ENCODE results near the gene WDFY2. TPM values are rescaled to one million over a fixed set of nuclear protein-coding genes. Genes with fewer than 3 reads are reported as not detected.
A peak's percentile ranks its signal among the peaks of the same experiment; 100 is the strongest.

Gene WDFY2
- total RNA-seq, 1 experiment from 2014 or later, result 14.1 TPM

- ChIA-PET POLR2A (ENCODE audit: unreplicated experiment) (no interaction called here), CTCF (no interaction called here)
- H3K9me3 ChIP-seq (ENCODE audit: insufficient read depth, low read depth), result no peaks in the 10 kb centered on the region; the same call in 1 of the 2 replicates
- no peaks in the 10 kb centered on the region; the same call in 1 of the 2 replicates for H3K79me2 ChIP-seq (ENCODE audit: low read depth)
- H3K9me2 ChIP-seq (ENCODE audit: insufficient read depth), result no peaks in the 10 kb centered on the region
- no TSS peak for BruUV-seq (replicated peaks)
- no peaks in the 10 kb centered on the region for H3K27me3 ChIP-seq (ENCODE audit: insufficient read depth, low read depth)
- H2AFZ ChIP-seq, result no peak overlapping the region
- H3K4me1 ChIP-seq (replicated peaks; ENCODE audit: insufficient read depth), result no peaks in the 10 kb centered on the region
- no peak for TF ChIP-seq CTCF (conservative IDR thresholded peaks at IDR 0.05)
- TF ChIP-seq EZH2 (IDR thresholded peaks at IDR 0.05; ENCODE audit: low read depth), result no peak
- H3K4me2 ChIP-seq, result no peak overlapping the region
- H3K36me3 ChIP-seq (ENCODE audit: low read depth), result no peaks in the 10 kb centered on the region
- no peak overlapping the region for H3K4me3 ChIP-seq
- H4K20me1 ChIP-seq (ENCODE audit: insufficient read depth), result 0 out of 2 replicates have a peak, but pooled peaks cover 3% of the 10 kb centered on the region
- no peak for DNase-seq
- no peak overlapping the region for H3K27ac ChIP-seq
- intact Hi-C loops (cut with micrococcal nuclease; ENCODE audit: unreplicated experiment), result no loop called here
- no peaks in the 10 kb centered on the region for H3F3A ChIP-seq (ENCODE audit: insufficient read depth, low read depth)
These were observed 120.4 kb downstream of the WDFY2 start for GRCh38 chr13:51704399-51705313.

- POLR2A ChIA-PET (ENCODE audit: unreplicated experiment), result no interaction called here
- Histone ChIP-seq H3K9me3 (ENCODE audit: insufficient read depth, low read depth) (no peaks in the 10 kb centered on the region; the same call in 1 of the 2 replicates), H3K4me2 (no peak overlapping the region), H3K4me3 (no peak overlapping the region), H3K36me3 (ENCODE audit: low read depth) (no peaks in the 10 kb centered on the region), H3F3A (ENCODE audit: insufficient read depth, low read depth) (no peaks in the 10 kb centered on the region), H3K79me2 (ENCODE audit: low read depth) (no peaks in the 10 kb centered on the region), H3K9me2 (ENCODE audit: insufficient read depth) (no peaks in the 10 kb centered on the region), H4K20me1 (ENCODE audit: insufficient read depth) (0 out of 2 replicates have a peak, but pooled peaks cover 3% of the 10 kb centered on the region), H3K27me3 (ENCODE audit: insufficient read depth, low read depth) (no peaks in the 10 kb centered on the region), H2AFZ (no peak overlapping the region), H3K27ac (no peak overlapping the region), H3K4me1 (replicated peaks; ENCODE audit: insufficient read depth) (no peaks in the 10 kb centered on the region)
- BruUV-seq (replicated peaks), result no TSS peak
- TF ChIP-seq EZH2 (IDR thresholded peaks at IDR 0.05; ENCODE audit: low read depth) (no peak), CTCF (conservative IDR thresholded peaks at IDR 0.05) (no peak)
- intact Hi-C loops (cut with micrococcal nuclease; ENCODE audit: unreplicated experiment), result no loop called here
- no peak for DNase-seq
- CTCF ChIA-PET, result no interaction called here
These were observed 123.2 kb downstream of the WDFY2 start for GRCh38 chr13:51707461-51707860.

GRCh38 chr13:51713807-51714206, 129.5 kb downstream of the WDFY2 start:
- H2AFZ ChIP-seq, result no peak overlapping the region
- peaks cover 28% of the 10 kb centered on the region for H3K4me1 ChIP-seq (replicated peaks; ENCODE audit: insufficient read depth)
- BruUV-seq (replicated peaks), result no TSS peak
- H3K27me3 ChIP-seq (ENCODE audit: insufficient read depth, low read depth), result no peaks in the 10 kb centered on the region
- DNase-seq, result no peak
- H3K9me2 ChIP-seq (ENCODE audit: insufficient read depth), result no peaks in the 10 kb centered on the region
- peak overlapping the region; percentile 73; the same call in 1 of the 2 replicates for H3K4me2 ChIP-seq
- H3K27ac ChIP-seq, result peak overlapping the region; percentile 98
- TF ChIP-seq EZH2 (IDR thresholded peaks at IDR 0.05; ENCODE audit: low read depth) (no peak), CTCF (conservative IDR thresholded peaks at IDR 0.05) (no peak)
- H4K20me1 ChIP-seq (ENCODE audit: insufficient read depth), result 0 out of 2 replicates have a peak, but pooled peaks cover 3% of the 10 kb centered on the region
- intact Hi-C loops (cut with micrococcal nuclease; ENCODE audit: unreplicated experiment), result loop anchor here (1.0 kb wide), 2 partner anchors 40 to 69 kb away; no protein-coding TSS in a partner anchor
- no peak overlapping the region for H3K4me3 ChIP-seq
- ChIA-PET POLR2A (ENCODE audit: unreplicated experiment) (no interaction called here), CTCF (no interaction called here)
- H3K36me3 ChIP-seq (ENCODE audit: low read depth), result no peaks in the 10 kb centered on the region; the same call in 1 of the 2 replicates
- no peaks in the 10 kb centered on the region; the same call in 1 of the 2 replicates for H3K9me3 ChIP-seq (ENCODE audit: insufficient read depth, low read depth)
- peaks cover 34% of the 10 kb centered on the region for H3F3A ChIP-seq (ENCODE audit: insufficient read depth, low read depth)
- H3K79me2 ChIP-seq (ENCODE audit: low read depth), result no peaks in the 10 kb centered on the region

Data from PC-9 (cell line).